ENCODE results near the gene MYL9.

GRCh38 chr20:36548704-36549627 is 7.6 kb downstream of the MYL9 start:
- TF ChIP-seq CTCF (IDR thresholded peaks at IDR 0.05) (no peak), POLR2A (IDR thresholded peaks at IDR 0.05) (no peak)
